ENCODE results near the gene TOB1.

DNA sequence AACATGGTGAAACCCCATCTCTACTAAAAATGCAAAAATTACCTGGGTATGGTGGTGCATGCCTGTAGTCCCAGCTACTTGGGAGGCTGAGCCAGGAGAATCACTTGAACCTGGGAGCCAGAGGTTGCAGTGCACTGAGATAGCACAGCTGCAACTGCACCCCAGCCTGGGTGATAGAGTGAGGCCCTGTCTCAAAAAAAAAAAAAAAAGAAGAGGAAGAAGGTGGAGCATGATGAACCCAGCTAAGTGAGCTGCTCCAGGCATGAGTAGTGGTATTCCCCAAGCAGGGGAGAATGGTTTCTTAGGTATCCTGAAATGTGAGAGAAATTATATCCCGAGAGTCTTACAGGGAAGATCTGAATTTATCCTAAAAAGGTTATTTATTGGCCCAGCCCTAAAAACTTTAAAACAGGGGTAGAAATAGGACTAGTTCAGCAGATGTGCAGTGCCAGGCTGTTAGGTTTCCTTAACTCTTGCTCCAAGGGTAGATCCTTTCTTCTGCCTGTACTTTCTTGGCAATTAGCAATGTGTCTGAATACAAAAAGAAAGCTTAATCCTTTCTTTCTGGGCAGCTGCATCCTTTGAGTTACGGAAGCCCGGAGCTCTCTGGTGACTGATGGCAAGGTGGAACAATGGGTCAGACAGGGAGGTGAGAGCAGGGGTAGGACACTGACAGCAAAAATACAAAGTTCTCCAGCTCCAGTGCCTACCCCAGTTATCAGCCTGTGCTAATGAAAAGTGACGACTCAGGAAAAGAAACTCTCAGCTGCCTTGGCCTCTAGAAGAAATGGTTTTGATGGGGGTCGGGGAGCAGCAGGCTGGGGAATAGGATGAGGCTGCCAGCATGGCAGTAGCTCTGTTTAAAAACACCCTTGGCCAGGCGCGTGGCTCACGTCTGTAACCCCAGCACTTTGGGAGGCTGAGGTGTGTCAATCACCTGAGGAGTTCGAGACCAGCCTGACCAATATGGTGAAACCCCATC lies 36.5 kb upstream of the TOB1 start:
- TF ChIP-seq, protein P1, sequence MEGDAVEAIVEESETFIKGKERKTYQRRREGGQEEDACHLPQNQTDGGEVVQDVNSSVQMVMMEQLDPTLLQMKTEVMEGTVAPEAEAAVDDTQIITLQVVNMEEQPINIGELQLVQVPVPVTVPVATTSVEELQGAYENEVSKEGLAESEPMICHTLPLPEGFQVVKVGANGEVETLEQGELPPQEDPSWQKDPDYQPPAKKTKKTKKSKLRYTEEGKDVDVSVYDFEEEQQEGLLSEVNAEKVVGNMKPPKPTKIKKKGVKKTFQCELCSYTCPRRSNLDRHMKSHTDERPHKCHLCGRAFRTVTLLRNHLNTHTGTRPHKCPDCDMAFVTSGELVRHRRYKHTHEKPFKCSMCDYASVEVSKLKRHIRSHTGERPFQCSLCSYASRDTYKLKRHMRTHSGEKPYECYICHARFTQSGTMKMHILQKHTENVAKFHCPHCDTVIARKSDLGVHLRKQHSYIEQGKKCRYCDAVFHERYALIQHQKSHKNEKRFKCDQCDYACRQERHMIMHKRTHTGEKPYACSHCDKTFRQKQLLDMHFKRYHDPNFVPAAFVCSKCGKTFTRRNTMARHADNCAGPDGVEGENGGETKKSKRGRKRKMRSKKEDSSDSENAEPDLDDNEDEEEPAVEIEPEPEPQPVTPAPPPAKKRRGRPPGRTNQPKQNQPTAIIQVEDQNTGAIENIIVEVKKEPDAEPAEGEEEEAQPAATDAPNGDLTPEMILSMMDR (IDR thresholded peaks at IDR 0.05 in 8 of 11, conservative IDR thresholded peaks at IDR 0.05 in 3 of 11): no peak
- TF ChIP-seq POLR2AphosphoS5 (IDR thresholded peaks at IDR 0.05) (no peak), POLR2A (IDR thresholded peaks at IDR 0.05) (no peak)

All from spleen (tissue), 7 donors.